GM10266 (cell line): Measurements from ENCODE around the gene ITGAV.
"Not testable (repeated sequence)": the region's sequence is repeated elsewhere in the genome, so short reads cannot be mapped to it uniquely, and the experiment has no call there.

Source experiments
- DNase-seq: peaks from one replicate; pipeline ENCODE4 v3.0.0; 2012; ENCODE audit errors: extremely low spot score
- CTCF ChIP-seq: IDR thresholded peaks from 2 replicates; pipeline ENCODE4 v1.5.1; 2012; ENCODE audit warnings: mild to moderate bottlenecking, low read depth; ENCODE audit not compliant: control insufficient read depth, insufficient read depth; ENCODE audit errors: missing control alignments

The ITGAV gene

GRCh38 chr2:186561467-186562208, 28.2 kb upstream of the ITGAV start:
- no peak for DNase-seq
- TF ChIP-seq CTCF: no peak

DNA sequence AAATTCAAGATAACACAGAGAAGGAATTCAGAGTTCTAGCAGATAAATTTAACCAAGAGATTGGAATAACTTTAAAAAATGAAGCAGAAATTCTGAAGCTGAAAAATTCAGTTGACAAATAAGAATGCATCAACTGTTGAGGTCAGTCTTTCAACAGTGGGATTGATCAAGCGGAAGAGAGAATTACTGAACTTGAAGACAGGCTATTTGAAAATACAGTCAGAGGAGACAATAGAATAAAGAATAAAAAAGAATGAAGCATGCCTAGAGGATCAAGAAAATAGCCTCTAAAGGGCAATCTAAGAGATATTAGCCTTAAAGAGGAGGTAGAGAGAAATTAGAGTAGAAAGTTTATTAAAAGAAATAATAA, 27.7 kb upstream of the ITGAV start:
- TF ChIP-seq CTCF: no peak
- DNase-seq: no peak

DNA sequence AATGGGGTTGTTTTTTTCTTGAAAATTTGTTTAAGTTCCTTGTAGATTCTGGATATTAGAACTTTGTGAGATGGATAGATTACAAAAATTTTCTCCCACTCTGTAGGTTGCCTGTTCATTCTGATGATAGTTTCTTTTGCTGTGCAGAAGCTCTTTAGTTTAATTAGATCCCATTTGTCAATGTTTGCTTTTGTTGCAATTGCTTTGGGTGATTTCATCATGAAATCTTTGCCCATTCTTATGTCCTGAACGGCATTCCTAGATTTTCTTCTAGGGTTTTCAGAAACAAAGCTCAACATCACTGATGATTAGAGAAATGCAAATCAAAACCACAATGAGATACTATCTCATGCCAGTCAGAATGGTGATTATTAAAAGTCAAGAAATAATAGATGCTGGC, 21.3 kb upstream of the ITGAV start:
- DNase-seq: not testable (repeated sequence)

- not testable (repeated sequence) for DNase-seq
These were observed 20.7 kb upstream of the ITGAV start for GRCh38 chr2:186569127-186569526.

- DNase-seq: no peak
- no peak for TF ChIP-seq CTCF
These were observed 20.0 kb upstream of the ITGAV start for GRCh38 chr2:186569897-186570296.

DNA sequence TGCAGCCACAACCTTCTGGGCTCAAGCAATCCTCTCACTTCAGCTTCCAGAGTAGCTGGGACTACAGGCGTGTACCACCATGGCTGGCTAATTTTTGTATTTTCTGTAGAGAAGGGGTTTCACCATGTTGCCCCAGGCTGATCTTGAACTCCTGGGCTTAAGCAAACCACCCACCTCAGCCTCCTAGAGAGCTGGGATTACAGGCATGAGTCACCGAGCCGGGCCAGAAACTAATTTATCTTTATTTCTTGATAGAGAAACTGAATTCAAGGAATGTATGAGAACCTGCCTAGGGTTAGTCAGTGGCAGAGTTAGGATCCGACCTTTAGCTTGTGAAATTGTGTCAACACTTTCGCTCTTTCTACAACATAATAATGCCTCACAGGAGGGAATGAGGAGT, 19.3 kb upstream of the ITGAV start:
- no peak for DNase-seq
- no peak for TF ChIP-seq CTCF

DNA sequence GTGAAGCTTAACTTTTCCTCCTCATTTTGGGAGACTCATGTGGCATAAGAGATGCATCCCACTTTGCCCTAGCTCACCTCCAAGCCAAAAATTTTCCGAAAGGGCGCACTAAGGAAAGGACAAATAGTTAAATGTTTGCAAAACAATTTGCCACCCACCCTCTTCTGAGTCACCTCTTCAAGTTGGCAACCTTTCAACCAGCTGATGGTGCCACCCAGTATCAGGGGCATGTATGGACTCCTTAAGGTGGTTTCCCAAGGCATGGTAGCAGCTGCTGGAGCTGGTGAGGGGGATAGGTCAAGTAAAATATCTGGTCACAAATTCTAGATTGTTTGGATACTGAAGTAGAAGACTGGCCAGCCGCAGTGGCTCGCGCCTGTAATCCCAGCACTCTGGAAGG, 17.2 kb upstream of the ITGAV start:
- no peak for DNase-seq
- TF ChIP-seq CTCF: no peak

- no peak for TF ChIP-seq CTCF
- no peak for DNase-seq
These were observed 16.3 kb upstream of the ITGAV start for GRCh38 chr2:186573531-186573930.
